NCI-H748 (cell line): ENCODE measurements around the gene FRMD4A.

Source experiments
- DNase-seq: peaks from one replicate; lab custom pipeline; 2025; ENCODE audit not compliant: unreplicated experiment; lab: John Stamatoyannopoulos, UW

FRMD4A gene

GRCh38 chr10:14345262-14345661, 14.5 kb upstream of the FRMD4A start:
- no peak for DNase-seq

GRCh38 chr10:14340051-14340744, 9.5 kb upstream of the FRMD4A start:
- DNase-seq: no peak

- DNase-seq: no peak
Measured at GRCh38 chr10:14336736-14337135, 6.0 kb upstream of the FRMD4A start.

- DNase-seq: no peak
Measured at GRCh38 chr10:14334771-14335170, 4.0 kb upstream of the FRMD4A start.

- DNase-seq: no peak
Measured at GRCh38 chr10:14333606-14334005, 2.9 kb upstream of the FRMD4A start.

GRCh38 chr10:14332903-14333302, 2.2 kb upstream of the FRMD4A start:
- DNase-seq: no peak

- no peak for DNase-seq
Measured at GRCh38 chr10:14329746-14330173, 964 bp downstream of the FRMD4A start.

GRCh38 chr10:14328881-14329672, 1.6 kb downstream of the FRMD4A start:
- DNase-seq: no peak

GRCh38 chr10:14327527-14327926, 3.2 kb downstream of the FRMD4A start:
- DNase-seq: no peak

- DNase-seq: no peak
Measured at GRCh38 chr10:14326581-14326980, 4.1 kb downstream of the FRMD4A start.

- DNase-seq: peak; percentile 57
Measured at GRCh38 chr10:14325325-14325955, 5.3 kb downstream of the FRMD4A start.

- no peak for DNase-seq
Measured at GRCh38 chr10:14322526-14323188, 8.1 kb downstream of the FRMD4A start.

- no peak for DNase-seq
Measured at GRCh38 chr10:14318007-14318406, 12.7 kb downstream of the FRMD4A start.

- peak; percentile 78 for DNase-seq
Measured at GRCh38 chr10:14312014-14312413, 18.7 kb downstream of the FRMD4A start.

GRCh38 chr10:14311206-14311957, 19.3 kb downstream of the FRMD4A start:
- DNase-seq: no peak

GRCh38 chr10:14309593-14309992, 21.1 kb downstream of the FRMD4A start:
- no peak for DNase-seq

GRCh38 chr10:14306190-14306589, 24.5 kb downstream of the FRMD4A start:
- no peak for DNase-seq

GRCh38 chr10:14304046-14304445, 26.7 kb downstream of the FRMD4A start:
- DNase-seq: no peak

- no peak for DNase-seq
Measured at GRCh38 chr10:14302035-14302434, 28.7 kb downstream of the FRMD4A start.

- no peak for DNase-seq
Measured at GRCh38 chr10:14299556-14299955, 31.2 kb downstream of the FRMD4A start.
